Suprapubic skin (tissue), 4 donors: ENCODE results near the gene DPYSL5.

Source experiments
- EP300 ChIP-seq: sonication (generic); formaldehyde crosslinking; IDR thresholded peaks from one replicate; pipeline ENCODE4 v1.6.1; 2017; ENCODE audit warnings: antibody characterized with exemption
- POLR2A ChIP-seq, 2 donors: fragments of 450-650 bp; IDR thresholded peaks; one replicate each; pipeline ENCODE4 v1.6.1; 2017; ENCODE audit warnings: antibody characterized with exemption in 2 of 2, mild to moderate bottlenecking in 2 of 2, moderate library complexity in 2 of 2
- POLR2AphosphoS5 ChIP-seq, 3 donors: sonication (generic); formaldehyde crosslinking; IDR thresholded peaks; one replicate each; pipeline ENCODE4 v1.6.1; 2017; ENCODE audit warnings: antibody characterized with exemption in 3 of 3
- TF ChIP-seq, protein P1 (sequence below), 2 donors: fragments of 200-600 bp in 1 of 2; fragments of 450-650 bp in 1 of 2; sonication (generic) in 1 of 2; IDR thresholded peaks; one replicate each; pipeline ENCODE4 v1.5.1; 2016 to 2019; ENCODE audit warnings: antibody characterized with exemption in 2 of 2, mild to moderate bottlenecking in 1 of 2, moderate library complexity in 1 of 2

- TF ChIP-seq POLR2A (IDR thresholded peaks at IDR 0.05) (no peak), EP300 (no peak), POLR2AphosphoS5 (IDR thresholded peaks at IDR 0.05) (no peak)
- TF ChIP-seq, protein P1, sequence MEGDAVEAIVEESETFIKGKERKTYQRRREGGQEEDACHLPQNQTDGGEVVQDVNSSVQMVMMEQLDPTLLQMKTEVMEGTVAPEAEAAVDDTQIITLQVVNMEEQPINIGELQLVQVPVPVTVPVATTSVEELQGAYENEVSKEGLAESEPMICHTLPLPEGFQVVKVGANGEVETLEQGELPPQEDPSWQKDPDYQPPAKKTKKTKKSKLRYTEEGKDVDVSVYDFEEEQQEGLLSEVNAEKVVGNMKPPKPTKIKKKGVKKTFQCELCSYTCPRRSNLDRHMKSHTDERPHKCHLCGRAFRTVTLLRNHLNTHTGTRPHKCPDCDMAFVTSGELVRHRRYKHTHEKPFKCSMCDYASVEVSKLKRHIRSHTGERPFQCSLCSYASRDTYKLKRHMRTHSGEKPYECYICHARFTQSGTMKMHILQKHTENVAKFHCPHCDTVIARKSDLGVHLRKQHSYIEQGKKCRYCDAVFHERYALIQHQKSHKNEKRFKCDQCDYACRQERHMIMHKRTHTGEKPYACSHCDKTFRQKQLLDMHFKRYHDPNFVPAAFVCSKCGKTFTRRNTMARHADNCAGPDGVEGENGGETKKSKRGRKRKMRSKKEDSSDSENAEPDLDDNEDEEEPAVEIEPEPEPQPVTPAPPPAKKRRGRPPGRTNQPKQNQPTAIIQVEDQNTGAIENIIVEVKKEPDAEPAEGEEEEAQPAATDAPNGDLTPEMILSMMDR (IDR thresholded peaks at IDR 0.05): no peak
These were observed 27.9 kb downstream of the DPYSL5 start for GRCh38 chr2:26875808-26876207.
